Measurements from ENCODE around the gene LDLRAD3. TPM values are rescaled to one million over a fixed set of nuclear protein-coding genes. Genes with fewer than 3 reads are reported as not detected.

Gene LDLRAD3
- total RNA-seq, 1 experiment from 2014 or later, result 12.1 TPM

DNA sequence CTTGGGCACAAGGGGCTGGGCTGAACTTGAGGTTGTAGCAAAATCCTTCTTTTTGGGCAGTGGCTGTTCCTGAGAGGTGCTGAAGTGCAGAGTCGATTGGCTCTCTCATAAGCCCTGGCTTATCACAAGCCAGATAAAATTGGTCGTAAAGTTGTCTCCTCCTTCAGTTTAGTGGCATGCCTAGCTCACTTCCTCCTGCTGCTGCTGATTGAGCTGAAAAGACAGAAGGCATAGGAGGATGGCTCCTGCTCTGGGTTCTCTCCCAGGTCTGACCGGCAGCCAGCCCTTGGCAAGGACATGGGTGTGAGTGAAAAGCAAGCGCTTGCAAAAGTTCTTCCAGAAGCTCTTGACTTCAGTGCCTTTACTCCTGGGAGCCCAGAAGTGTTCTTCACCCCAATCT lies 83.9 kb downstream of the LDLRAD3 start:
- Histone ChIP-seq H4K91ac (ENCODE audit: insufficient read length, low read depth, low read length) (no peak overlapping the region), H3K4me2 (ENCODE audit: insufficient read depth, insufficient read length, low read length) (no peak overlapping the region), H3K9ac (ENCODE audit: extremely low read depth, insufficient read length, low read length) (no peak overlapping the region), H3K23ac (ENCODE audit: insufficient read length, low read depth, low read length) (no peak overlapping the region), H3K79me2 (ENCODE audit: insufficient read depth, low read length) (no peaks in the 10 kb centered on the region; the same call in 1 of the 2 replicates), H2AK5ac (ENCODE audit: insufficient read length, low read length) (no peak overlapping the region), H4K20me1 (ENCODE audit: control insufficient read depth, insufficient read depth, insufficient read length) (no peaks in the 10 kb centered on the region), H3K18ac (ENCODE audit: insufficient read length, low read depth, low read length) (peak overlapping the region; percentile 42), H2BK120ac (ENCODE audit: low read depth, low read length, poor library complexity, severe bottlenecking) (no peak overlapping the region), H3K23me2 (ENCODE audit: insufficient read length, low read depth, low read length, poor library complexity, severe bottlenecking) (no peaks in the 10 kb centered on the region), H3K14ac (ENCODE audit: insufficient read depth, low read length) (no peak overlapping the region), H3K4ac (ENCODE audit: low read depth, low read length) (no peak overlapping the region; the same call in 1 of the 2 replicates), H3K79me1 (ENCODE audit: insufficient read depth, low read depth, low read length, poor library complexity, severe bottlenecking) (peaks cover 9% of the 10 kb centered on the region), H3K56ac (ENCODE audit: insufficient read length, low read depth, low read length) (no peak overlapping the region), H3T11ph (ENCODE audit: low read length) (no peak overlapping the region), H2AFZ (ENCODE audit: low read length) (no peak overlapping the region), H3K9me3 (ENCODE audit: control insufficient read depth, low read depth, low read length) (no peaks in the 10 kb centered on the region), H4K5ac (ENCODE audit: insufficient read length, low read depth, low read length) (no peak overlapping the region), H3K27me3 (ENCODE audit: insufficient read depth, low read length) (no peaks in the 10 kb centered on the region), H3K27ac (ENCODE audit: insufficient read length, low read depth, low read length) (no peak overlapping the region), H4K8ac (replicated peaks; ENCODE audit: insufficient read length, low read depth, low read length) (no peak overlapping the region), H2BK20ac (ENCODE audit: low read depth, low read length, poor library complexity, severe bottlenecking) (no peak overlapping the region), H3K4me1 (ENCODE audit: insufficient read depth, low read length) (peaks cover 13% of the 10 kb centered on the region), H2BK5ac (ENCODE audit: insufficient read length, low read length) (no peak overlapping the region), H2BK12ac (ENCODE audit: insufficient read length, low read depth, low read length) (no peak overlapping the region), H2BK15ac (ENCODE audit: low read depth, low read length) (no peak overlapping the region)
- WGBS (ENCODE audit: extremely low coverage, insufficient read length, low lambda C conversion rate), result no CpG with 5 or more reads among the region's 4 CpGs
- Mint-ChIP-seq H3K9me3 (peaks cover 0 to 2% of the 10 kb centered on the region in 2 experiments; a peak in 1 of 5 replicates), H3K27me3 (ENCODE audit: low read depth) (no peaks in the 10 kb centered on the region; the same call in 1 of the 2 replicates), H3K4me1 (peaks cover 38 to 57% of the 10 kb centered on the region in 2 experiments), H3K4me3 (no peak overlapping the region), H3K36me3 (ENCODE audit: insufficient read depth in 1 of 3, low read depth in 3 of 3) (peaks cover 0 to 18% (median 12%) of the 10 kb centered on the region in 3 experiments; a peak in 4 of 7 replicates), H3K27ac (no peak overlapping the region; a peak in 1 of 7 replicates)
- DNase-seq, result no peak
- TF ChIP-seq, protein P1, sequence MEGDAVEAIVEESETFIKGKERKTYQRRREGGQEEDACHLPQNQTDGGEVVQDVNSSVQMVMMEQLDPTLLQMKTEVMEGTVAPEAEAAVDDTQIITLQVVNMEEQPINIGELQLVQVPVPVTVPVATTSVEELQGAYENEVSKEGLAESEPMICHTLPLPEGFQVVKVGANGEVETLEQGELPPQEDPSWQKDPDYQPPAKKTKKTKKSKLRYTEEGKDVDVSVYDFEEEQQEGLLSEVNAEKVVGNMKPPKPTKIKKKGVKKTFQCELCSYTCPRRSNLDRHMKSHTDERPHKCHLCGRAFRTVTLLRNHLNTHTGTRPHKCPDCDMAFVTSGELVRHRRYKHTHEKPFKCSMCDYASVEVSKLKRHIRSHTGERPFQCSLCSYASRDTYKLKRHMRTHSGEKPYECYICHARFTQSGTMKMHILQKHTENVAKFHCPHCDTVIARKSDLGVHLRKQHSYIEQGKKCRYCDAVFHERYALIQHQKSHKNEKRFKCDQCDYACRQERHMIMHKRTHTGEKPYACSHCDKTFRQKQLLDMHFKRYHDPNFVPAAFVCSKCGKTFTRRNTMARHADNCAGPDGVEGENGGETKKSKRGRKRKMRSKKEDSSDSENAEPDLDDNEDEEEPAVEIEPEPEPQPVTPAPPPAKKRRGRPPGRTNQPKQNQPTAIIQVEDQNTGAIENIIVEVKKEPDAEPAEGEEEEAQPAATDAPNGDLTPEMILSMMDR (conservative IDR thresholded peaks at IDR 0.05), result no peak
